Activated CD4-positive, alpha-beta T cell treated with anti-CD3 and anti-CD28 coated beads, Interleukin-2, amount 10 ng/mL, durations not matched to agents 24 days and 14 days (primary cell): ENCODE measurements around the gene SMG1. TPM values are rescaled to one million over a fixed set of nuclear protein-coding genes. Genes with fewer than 3 reads are reported as not detected.
"Not testable (repeated sequence)": the region's sequence is repeated elsewhere in the genome, so short reads cannot be mapped to it uniquely, and the experiment has no call there.

Experiments
- DNase-seq: peaks from one replicate; pipeline ENCODE4 v3.0.0; 2022
- H3K27ac Mint-ChIP-seq: one replicate; pipeline ENCODE4 v1.8.0; 2022; ENCODE audit warnings: mild to moderate bottlenecking, mixed read lengths
- H3K27me3 Mint-ChIP-seq: one replicate; pipeline ENCODE4 v1.8.0; 2022; ENCODE audit warnings: mixed read lengths
- H3K36me3 Mint-ChIP-seq: one replicate; pipeline ENCODE4 v1.8.0; 2022; ENCODE audit warnings: low read depth, mild to moderate bottlenecking, mixed read lengths
- H3K4me1 Mint-ChIP-seq: one replicate; pipeline ENCODE4 v1.8.0; 2021; ENCODE audit warnings: mixed read lengths
- H3K4me3 Mint-ChIP-seq: one replicate; pipeline ENCODE4 v1.8.0; 2022; ENCODE audit warnings: mild to moderate bottlenecking, moderate library complexity, mixed read lengths
- H3K9me3 Mint-ChIP-seq: one replicate; pipeline ENCODE4 v1.8.0; 2021; ENCODE audit warnings: mixed read lengths
- intact Hi-C: fragments of 100-400 bp; cut with micrococcal nuclease; formaldehyde crosslinking; loops from one replicate; pipeline ENCODE4 v1.15.1; 2023
- total RNA-seq: library from RNA; stranded (reverse); gene quantifications from 2 replicates; pipeline ENCODE4 v1.2.3, GENCODE V29; 2022

Gene SMG1
- total RNA-seq, 1 donor from 2014 or later: 148 TPM

DNA sequence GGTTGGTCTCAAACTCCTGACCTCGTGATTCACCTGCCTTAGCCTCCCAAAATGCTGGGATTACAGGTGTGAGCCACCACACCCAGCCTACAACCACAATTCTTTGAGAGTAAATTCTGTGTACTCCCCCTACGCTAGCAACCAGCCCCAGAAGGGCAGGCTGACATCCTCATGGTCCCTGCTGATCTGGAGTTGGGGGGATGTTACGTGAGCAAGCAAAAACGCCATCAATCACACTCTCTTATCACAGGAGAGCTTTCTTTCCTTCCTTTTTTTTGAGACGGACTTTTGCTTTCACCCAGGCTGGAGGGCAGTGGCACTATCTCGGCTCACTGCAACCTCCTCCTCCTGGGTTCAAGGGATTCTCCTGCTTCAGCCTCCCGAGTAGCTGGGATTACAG is 154.0 kb downstream of the SMG1 start:
- H3K4me3 Mint-ChIP-seq, H3K4me1 Mint-ChIP-seq, DNase-seq, H3K9me3 Mint-ChIP-seq, H3K27me3 Mint-ChIP-seq, intact Hi-C loops, H3K27ac Mint-ChIP-seq: not testable (repeated sequence)
- peaks cover 13% of the 10 kb centered on the region for H3K36me3 Mint-ChIP-seq

- H3K36me3 Mint-ChIP-seq, H3K27me3 Mint-ChIP-seq, intact Hi-C loops, H3K9me3 Mint-ChIP-seq: not testable (repeated sequence)
- Mint-ChIP-seq H3K27ac (peak overlapping the region; percentile 92), H3K4me3 (peak overlapping the region; percentile 64), H3K4me1 (peaks cover 11% of the 10 kb centered on the region)
- peak; percentile 53 for DNase-seq
These were observed 155.8 kb downstream of the SMG1 start for GRCh38 chr16:18770336-18770962.

DNA sequence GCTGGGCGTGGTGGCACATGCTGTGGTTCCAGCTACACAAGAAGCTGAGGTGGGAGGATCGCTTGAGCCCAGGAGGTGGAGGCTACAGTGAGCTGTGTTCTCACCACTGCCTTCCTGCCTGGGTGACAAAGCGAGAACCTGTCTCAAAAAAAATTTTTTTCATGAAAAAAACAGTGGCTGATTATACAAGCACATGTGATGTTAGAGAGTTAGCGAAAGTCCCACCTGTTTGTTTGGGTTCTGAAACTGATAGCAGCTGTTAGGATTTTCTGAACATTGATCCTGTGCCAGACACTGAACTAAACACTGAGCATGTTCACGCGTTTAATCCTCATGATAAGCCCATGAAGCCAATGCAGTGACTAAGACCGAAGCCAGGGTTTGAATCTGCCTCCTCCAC is 159.0 kb downstream of the SMG1 start:
- H3K9me3 Mint-ChIP-seq, H3K36me3 Mint-ChIP-seq, intact Hi-C loops, H3K27ac Mint-ChIP-seq, H3K27me3 Mint-ChIP-seq, H3K4me3 Mint-ChIP-seq: not testable (repeated sequence)
- H3K4me1 Mint-ChIP-seq: peaks cover 17% of the 10 kb centered on the region
- peak; percentile 84 for DNase-seq

GRCh38 chr16:18762713-18763112 is 163.5 kb downstream of the SMG1 start:
- H3K9me3 Mint-ChIP-seq, H3K27ac Mint-ChIP-seq, intact Hi-C loops, DNase-seq, H3K27me3 Mint-ChIP-seq, H3K4me3 Mint-ChIP-seq, H3K36me3 Mint-ChIP-seq: not testable (repeated sequence)
- H3K4me1 Mint-ChIP-seq: peaks cover 21% of the 10 kb centered on the region

DNA sequence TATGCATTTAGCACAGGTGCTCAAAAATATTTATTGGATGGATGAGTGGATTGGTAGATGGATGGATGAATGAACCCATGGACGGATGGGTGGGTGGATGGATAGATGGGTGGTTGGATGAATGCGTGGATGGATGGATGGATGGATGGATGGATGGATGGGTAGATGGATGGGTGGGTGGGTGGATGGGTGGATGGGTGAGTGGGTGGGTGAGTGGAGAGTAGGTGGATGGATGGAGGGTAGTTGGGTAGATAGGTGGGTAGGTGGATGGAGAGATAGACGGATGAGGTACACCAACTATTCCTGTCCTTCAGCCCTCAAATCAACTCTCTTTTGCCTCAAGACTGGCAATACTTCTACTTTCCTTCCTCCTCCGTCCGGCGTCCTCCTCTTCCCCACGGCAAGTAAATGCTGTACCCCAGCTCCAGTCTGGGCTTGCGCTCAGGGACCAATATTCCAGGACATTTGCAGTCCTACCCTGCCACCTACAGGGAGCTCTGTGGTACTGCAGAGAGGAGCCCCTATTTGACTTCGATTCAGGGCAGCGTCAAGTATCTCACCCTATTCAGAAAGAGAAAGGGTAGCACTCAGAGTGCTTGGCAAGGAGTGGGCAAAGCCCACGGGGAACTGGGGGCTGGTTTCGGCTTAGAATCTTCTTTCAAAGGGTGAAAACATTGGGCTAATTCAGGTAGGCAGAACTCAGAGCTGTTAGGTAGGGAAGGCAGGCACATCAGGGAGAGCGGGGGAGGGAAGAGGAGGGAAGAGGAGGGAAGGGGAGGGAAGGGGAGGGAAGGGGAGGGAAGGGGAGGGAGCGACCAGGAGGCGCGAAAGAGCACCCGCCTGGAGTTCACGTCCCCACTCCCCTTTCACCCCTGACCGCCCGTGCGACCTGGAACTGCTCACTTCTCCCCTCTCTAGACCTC is 166.3 kb downstream of the SMG1 start:
- Mint-ChIP-seq H3K4me1 (peaks cover 27% of the 10 kb centered on the region), H3K27ac (peak overlapping the region; percentile 31), H3K4me3 (peak overlapping the region; percentile 11)
- peak; percentile 89 for DNase-seq
- H3K27me3 Mint-ChIP-seq, H3K36me3 Mint-ChIP-seq, H3K9me3 Mint-ChIP-seq, intact Hi-C loops: not testable (repeated sequence)

DNA sequence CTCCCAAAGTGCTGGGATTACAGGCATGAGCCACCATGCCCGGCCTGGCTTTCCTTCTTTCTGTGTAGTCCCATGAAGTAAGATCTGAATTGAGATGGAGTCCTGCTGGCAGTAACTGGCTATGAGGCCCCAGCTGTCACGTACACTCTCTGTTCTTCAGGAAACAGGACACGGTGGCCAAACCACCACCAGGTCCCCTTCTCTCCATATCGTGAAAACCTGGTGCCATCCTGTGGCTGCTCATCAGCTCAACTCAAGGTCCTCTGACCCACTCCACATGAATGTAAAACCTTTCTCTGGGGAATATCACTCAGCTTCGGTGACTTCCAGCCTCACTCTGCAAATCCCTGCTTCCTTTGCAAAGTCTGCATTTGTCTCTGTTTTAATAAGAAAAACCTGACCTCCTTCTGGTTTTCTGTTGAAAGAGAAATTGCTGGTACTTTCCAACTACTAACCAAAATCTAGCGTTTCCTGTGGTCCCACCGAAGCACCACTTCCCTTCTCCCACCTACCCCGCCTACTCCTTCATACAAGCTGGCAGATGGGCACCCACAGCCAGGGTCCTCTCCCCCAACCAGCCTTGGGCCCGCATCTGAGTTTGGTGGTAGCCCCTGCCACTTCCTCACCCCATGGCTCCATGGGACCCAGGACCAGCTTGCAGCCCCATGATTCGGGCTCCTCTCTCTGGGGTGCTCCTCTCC is 168.1 kb downstream of the SMG1 start:
- peak; percentile 68 for DNase-seq
- H3K9me3 Mint-ChIP-seq, H3K27me3 Mint-ChIP-seq, intact Hi-C loops, H3K36me3 Mint-ChIP-seq: not testable (repeated sequence)
- Mint-ChIP-seq H3K4me3 (peak overlapping the region; percentile 35), H3K4me1 (peaks cover 24% of the 10 kb centered on the region), H3K27ac (peak overlapping the region; percentile 15)

GRCh38 chr16:18756639-18757038 is 169.6 kb downstream of the SMG1 start:
- DNase-seq: peak; percentile 69
- H3K36me3 Mint-ChIP-seq, intact Hi-C loops, H3K27me3 Mint-ChIP-seq, H3K9me3 Mint-ChIP-seq: not testable (repeated sequence)
- H3K27ac Mint-ChIP-seq: peak overlapping the region; percentile 61
- H3K4me3 Mint-ChIP-seq: peak overlapping the region; percentile 57
- H3K4me1 Mint-ChIP-seq: peaks cover 24% of the 10 kb centered on the region

Other genes starting within 250 kb of the SMG1 start
- gene RPS15A, start 136.1 kb downstream of the SMG1 start, total RNA-seq: 1,857 and 1,884 TPM in 2 replicates
- 97.2 and 98.5 TPM in 2 replicates for gene ARL6IP1, start 124.9 kb downstream of the SMG1 start, total RNA-seq
- gene TMC7, start 57.5 kb upstream of the SMG1 start, total RNA-seq: not detected in 2 replicates
- gene COQ7, start 141.2 kb upstream of the SMG1 start, total RNA-seq: 21.6 and 22.0 TPM in 2 replicates
- 57.6 and 58.4 TPM in 2 replicates for gene ITPRIPL2, start 187.6 kb upstream of the SMG1 start, total RNA-seq
- 1.3 and 1.9 TPM in 2 replicates for gene SYT17, start 241.8 kb upstream of the SMG1 start, total RNA-seq